ENCODE data around the gene CDK14.
"Not testable (repeated sequence)": the region's sequence is repeated elsewhere in the genome, so short reads cannot be mapped to it uniquely, and the experiment has no call there.

CDK14 gene

DNA sequence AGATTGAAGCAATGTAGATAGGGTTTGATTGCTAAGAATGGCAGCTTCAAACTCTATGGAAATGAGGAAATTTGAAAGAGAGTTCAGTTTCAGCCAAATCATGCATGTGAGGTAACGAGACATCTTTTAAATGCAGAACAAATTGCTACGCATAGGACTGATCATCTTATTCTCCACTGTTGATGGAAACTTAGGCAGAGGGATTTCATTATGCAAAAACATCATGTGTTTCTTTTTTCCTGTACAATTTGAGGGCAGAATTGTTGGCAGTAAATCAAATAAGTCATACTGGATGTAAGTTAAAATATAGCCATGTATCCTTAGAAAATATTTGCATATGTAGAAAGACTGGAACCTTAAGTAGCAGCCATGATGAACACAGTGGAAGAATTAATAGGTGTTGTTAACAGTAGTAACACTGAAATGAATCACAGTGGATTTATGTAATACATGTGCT, 327.4 kb downstream of the CDK14 start:
- no peak for DNase-seq

DNA sequence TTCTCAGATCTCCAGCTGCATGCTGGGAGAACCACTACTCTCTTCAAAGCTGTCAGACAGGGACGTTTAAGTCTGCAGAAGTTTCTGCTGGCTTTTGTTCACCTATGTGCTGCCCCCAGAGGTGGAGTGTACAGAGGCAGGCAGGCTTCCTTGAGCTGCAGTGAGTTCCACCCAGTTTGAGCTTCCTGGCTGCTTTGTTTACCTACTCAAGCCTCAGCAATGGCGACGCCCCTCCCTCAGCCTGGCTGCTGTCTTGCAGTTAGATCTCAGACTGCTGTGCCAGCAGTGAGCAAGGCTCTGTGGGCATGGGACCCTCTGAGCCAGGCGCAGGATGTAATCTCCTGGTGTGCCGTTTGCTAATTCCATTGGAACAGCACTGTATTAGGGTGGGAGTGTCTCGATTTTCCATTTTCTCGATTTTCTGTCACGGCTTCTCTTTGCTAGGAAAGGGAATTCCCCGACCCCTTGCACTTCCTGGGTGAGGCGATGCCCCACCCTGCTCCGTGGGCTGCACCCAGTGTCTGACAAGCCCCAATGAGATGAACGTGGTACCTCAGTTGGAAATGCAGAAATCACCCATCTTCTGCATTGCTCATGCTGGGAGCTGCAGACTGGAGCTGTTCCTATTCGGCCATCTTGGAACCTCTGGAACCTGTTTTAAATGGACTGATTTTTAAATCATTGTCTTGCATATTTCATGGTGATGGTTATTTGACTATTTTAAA, 332.7 kb downstream of the CDK14 start:
- DNase-seq, result not testable (repeated sequence)

DNA sequence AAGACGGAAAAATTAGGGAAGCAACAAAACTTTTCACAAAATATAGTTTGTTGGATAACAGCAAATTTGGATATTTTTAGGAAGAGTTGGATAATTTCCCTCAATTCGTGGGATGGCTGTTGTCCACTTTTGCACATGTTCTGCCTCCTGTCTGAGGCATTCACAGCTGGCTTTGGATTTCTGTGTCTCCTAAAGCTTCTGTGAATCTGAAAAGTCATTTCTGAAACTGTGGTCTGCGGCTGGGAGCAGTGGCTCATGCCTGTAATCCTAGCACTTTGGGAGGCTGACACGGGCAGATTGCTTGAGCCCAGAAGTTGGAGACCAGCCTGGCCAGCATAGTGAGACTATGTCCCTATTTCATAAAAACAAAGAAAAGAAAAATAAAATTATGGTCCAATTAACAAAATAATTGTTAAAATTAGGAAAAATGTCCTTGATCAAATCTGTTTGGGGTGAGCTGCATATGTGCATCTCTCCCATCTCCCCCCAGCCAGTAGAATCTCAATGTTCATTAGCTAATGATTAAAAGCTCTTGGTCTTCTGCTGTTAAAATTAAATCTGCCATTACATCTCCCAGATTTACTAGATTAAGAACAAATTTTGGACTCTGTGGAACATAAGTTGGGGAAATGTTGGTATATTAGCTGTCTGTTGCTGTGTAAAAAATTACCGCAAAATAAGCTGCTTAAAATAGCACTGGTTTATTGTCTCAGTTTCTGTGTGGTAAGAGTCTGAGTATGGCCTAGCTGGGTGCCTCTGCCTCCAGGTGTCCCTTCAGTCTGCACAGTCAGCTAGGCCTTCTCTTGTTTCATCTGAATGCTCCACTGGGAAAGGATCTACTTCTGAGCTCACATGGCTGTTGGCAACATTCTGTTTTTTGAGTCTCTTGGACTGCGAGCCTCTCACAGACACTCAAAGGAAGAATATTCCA, 336.1 kb downstream of the CDK14 start:
- no peak for DNase-seq

DNA sequence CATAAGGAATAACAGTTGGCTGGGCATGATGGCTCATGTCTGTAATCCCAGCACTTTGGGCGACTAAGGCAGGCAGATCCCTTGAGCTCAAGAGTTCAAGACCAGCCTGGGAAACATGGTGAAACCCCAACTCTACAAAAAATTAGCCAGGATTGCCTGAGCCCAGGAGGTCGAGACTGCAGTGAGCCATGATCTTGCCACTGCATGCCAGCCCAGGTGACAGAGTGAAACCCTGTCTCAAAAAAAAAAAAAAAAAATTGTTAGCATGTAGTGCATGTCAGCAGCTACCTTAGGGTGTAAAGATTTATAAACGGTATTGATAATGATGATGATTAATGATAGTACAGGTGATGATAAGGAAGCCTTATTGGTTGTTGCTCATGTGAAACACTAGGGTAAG, 336.9 kb downstream of the CDK14 start:
- DNase-seq, result no peak

DNA sequence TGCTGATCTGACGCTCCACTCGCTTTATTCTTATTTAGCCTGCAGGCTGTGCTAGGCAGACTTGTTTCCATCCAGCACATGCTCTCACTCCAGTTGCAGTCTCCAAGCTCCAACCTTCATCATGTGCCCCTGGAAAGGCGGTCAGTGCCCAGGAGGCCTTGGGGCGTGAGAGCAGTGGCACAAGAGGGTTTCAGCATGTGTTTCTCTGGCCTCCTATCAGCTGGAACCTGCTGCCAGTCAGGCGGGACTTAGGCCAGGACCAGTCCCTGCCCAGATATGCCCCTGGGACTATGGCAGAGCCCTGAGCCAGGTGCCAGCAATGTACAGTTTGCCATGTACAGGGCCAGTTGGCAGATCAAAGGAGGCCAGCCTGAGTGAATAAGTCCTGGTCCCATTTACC, 337.9 kb downstream of the CDK14 start:
- no peak for DNase-seq

DNA sequence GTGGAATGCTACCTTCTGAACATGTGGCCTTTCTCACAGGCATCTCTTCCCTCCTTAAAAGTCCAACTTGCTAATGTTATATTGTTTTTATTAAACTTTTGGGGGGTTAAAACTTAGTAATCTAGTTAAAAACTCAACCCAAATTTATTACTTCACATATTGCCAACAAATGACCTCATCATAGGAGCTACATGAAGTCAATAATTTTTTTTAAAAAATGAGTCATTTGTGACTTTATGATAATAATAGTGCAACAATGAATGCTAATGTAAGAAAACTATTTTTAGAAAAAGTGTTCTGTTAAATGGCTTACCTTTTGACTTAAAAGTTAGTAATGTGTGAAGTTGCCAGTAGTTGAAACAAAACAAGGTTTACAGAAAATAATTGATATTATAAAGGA, 342.2 kb downstream of the CDK14 start:
- DNase-seq, result no peak

DNA sequence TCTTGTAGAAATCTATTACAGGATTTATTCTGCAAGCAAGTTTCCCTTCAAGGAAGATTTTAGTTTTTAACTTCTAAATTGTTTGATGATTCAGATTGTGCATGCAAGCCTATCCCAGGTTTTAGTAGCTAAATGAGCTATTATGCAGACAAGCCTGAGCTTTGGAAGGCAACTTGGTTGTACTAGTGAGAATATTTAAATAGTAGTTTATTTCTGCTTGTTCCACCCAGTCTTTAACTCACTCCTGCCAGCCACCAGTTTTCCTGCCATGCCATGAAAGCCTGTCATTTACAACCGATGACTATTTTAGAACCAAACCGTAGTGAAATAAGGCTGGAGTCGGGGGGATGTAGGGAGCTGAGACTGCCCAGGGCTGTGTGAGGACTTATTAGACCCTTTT, 343.5 kb downstream of the CDK14 start:
- DNase-seq, result no peak

DNA sequence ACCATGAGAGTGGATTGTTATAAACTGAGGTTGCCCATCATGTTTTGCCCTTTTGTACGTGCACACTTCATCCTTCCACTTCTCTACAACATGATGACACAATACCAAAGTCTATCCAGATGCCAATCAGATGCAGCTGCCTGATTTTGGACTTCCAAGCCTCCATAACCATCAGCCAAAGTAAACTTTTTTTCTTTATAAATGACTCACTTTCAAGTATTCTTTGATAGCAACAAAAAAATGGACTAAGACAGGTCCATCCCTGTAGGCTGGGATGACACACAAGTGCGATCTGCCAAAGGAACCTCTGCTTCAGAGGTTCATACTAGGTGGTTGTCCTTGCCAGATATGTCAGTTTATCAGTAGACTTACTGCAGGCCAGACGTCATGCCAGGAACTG, 347.9 kb downstream of the CDK14 start:
- DNase-seq, result no peak

DNA sequence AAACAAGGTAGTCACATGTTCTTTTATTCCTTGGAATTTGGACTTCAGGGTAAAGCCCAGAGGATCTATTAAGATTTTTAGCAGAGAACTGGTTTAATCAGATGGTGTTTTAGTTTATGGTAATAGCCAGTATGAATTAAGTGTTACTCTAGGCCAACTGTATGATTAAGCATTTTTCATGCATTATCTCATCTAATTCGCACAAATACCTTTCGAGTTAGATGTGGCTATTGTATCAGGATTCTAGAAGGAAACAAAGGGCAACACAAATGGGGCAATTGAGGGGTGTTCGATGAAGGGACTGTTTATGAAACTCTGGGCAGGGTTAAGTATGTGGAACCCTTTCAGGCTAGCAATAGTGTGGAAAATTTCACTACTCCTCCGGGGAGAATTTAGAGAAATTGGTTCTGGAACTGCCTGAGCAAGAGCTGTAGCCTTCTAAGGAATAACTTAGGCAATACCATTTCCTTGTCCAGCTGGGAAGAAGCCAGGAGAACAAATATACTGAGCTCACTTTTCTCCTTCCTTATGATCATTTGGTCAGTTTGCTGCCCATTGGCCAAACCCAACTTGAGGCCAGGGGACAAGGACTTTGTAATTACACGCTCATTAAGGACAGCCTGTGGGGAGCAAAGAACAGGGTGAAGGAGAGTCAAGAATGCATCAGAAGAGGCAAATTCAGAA, 349.1 kb downstream of the CDK14 start:
- no peak for DNase-seq

DNA sequence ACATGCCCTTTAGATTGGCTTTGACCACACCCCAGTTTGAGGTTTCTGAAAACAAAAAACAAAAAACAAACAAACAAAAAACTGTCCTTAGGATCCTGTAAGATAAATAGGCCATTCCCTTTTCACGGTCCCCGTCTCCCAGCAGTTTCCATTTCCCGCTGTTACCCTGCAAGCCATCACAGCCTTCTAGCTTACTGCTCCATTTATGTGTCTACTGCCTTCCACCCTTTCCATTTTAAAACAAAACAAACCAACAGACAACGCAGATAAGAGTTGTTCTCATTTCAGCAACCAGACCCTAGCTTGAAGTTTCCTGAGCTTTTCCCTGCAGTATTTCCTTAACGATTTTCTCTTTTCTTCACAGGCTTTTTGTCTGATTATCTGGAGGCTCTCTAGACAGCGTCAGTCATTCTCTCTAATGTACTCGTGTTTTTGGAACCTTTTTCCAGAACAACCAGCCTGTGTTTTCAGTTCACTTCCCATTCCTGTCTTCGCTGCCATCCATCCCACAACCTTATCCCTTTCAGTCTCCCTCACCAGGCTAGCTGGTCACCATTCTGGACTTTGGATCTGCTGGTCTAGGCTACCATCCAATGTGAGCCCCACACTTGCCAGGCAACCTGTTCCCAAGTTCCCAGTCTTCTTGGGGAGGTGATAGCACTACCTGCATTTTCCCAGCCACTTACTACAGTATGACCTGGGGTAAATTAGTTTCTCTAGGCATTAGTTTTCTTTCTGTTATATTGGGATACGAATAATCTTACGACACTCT, 350.8 kb downstream of the CDK14 start:
- no peak for DNase-seq

DNA sequence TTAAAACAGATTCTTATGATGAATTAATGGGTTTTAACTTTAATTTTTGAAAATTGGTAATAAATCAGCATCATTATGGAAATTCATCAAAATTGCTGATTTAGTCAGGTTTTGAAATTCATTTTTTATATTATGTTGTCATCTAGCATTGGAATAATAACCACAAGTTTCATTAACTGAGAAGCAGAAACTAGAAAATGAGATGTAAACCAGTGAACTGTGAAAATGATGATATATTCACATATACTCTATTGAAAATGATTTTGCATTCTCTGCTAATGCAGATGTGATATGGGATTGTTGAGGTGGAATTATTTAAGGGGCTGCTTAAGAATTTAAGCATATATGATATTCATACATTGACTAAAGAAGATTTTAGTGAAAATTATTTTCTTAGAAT, 352.0 kb downstream of the CDK14 start:
- DNase-seq, result no peak

DNA sequence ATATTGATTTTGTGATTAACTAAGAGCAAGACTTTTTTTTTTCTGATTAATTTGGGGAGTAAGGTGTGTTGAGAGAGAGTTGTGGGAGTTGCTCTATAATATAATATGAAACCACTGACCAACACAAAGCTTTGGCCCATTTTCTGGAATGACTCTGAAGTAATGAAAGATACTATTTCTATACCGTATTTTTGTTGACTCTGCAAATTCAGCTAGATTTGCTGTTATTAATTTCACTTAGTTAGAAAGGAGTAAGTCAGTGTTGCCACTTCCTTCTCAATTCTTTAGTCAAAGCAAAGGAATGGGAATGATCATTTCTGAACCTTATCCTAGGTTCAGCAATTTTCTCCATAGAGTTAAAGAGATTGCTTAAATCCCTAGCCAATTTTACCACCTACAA, 355.1 kb downstream of the CDK14 start:
- no peak for DNase-seq

DNA sequence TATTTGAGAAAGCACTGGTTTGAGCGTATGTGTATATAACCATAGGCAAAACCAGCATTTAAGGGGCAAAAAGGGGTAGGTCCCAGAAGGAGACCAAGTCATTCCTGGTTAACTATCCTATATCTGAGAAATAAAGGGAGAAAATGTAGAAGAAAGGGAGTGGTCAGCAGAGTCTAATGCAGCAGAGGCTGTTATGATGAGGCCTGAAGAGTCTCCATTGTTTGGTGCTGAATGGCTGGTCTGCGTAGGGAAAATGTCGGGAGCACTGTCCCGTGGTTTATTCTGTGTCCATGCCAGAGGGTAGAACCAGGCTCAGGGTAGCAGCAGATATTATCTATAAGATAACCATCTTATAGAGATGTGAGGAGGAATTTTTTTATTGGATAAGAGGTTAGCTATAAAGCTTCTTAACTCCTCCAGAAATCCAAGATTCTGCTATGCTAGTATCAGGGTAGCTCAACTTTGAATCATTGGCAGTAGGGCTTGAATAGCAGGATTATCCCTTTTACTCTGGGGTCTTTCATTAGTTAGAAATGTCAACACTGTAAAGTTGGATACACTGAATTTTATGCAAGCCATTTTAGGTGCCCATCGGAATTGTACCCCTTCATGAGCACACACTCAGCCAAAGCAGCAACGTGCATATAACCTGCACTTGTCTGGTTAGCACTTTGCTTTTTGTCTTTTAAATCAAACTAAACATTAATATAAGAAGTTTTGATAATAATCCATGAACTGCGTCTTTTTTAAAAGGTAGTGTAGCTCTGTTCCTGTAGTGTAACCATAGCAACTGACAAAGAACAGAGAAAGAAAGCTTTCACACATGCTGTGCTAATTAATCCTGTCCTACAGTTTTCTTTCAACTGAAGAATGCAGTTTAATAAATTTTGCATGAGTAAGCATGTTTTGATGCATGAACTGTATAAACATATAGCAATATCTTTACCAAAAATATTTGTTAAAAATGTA, 356.1 kb downstream of the CDK14 start:
- no peak for DNase-seq

DNA sequence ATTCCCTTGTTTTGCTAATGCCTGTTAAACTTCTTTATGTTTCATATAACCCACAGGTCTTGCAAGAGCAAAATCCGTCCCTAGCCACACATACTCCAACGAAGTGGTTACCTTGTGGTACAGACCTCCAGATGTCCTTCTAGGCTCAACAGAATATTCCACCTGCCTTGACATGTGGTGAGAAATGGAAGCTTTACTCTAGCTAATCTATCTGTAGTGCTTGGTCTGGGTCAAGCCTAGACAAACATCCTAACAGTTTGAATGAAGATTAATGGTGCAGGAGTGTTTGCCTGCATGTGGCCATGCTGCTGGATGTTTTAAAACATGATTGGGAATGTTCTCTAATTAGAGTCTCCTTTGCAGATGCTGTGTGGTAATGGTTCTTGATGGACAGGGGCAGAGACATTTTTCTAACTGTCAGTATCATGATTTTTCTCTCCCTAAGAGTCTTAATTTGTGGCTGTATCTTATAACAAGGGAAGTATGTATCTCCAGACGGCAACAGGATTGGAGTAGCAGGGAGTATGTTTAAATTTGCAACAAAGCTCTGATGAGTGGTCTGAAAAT, 359.6 kb downstream of the CDK14 start:
- no peak for DNase-seq

DNA sequence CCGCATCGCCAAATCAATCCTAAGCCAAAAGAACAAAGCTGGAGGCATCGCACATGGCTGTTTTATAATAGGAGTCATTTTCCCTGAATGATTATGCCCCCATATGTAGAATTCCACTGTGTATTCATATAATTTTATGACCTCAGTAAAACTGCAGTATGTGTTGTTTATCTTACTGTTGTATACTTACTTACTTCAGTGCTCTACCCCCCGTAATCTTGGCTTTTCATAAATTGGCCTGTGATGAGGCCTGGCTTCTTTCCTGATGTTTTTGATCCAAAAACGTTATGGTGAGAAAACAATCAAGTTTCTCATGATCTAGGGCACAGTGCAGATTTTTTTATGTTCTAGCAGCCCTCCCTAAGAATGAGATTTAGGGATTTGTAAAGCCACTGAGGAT, 361.8 kb downstream of the CDK14 start:
- DNase-seq, result no peak

DNA sequence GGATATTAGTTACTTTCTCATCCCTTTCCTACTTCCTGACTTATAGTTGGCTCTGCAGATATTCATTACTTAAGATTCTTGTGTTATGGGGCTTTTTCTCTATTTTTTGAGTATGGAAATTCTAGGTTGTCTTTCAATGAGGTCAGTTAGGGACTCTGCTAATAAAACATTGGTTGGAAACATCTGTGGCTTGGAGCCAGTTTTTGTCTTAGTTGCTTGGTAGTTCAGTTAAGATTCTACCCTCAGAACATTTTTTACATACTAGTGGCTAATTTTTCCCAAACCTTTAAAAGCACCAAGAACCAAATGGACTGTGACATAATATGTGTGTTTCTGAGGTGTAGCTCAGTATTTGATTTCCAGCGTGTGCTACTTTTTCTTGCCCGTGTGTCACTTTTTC, 362.5 kb downstream of the CDK14 start:
- no peak for DNase-seq

DNA sequence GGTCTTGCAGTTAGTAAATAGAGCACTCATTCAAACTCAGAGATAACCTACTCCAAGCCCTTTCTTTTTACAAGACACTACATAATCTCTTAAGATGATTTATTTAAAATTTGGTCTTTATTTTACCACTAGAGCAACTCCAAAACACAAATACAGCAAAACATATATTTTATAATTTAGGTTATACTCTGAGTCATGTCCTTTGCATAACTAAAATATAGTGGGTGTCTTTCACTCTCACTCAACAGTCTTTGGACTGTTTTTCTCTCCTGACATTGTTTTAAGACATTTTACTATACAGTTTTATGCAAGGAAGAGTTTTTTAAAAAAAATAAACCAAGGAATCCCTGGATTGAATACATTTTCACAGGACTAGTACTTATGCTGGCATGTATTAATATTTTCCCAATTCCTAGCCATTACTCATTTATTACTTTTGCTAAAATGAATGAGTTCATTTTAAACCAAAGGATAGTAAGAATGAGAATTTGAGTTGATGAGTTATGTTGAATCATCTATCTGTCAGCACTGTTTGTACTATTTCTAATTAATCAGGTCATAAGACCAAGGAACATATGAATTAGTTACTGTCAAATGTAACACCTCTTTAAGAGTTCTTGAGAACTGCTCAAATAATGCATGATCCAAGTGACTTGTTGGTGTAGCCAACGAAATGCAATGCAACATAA, 365.1 kb downstream of the CDK14 start:
- DNase-seq, result no peak

DNA sequence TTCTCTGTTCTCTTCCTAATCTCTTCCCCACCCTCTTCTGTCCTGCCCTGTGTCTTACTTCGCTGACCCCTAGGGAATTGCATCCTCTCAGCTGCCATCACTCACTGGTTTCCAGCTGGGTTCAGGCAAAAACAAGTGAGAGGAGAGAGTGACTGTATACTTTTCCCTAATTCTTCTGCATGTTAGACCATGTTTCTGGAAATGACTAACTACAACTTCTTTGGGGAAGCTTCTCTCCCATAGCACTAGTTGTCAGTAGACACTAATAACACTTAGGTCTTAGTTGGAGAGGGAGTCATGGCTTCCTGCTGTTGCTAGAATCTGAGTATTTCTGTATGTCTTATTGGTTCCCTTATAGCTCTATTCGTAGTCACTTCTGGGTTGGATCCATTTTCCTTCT, 369.1 kb downstream of the CDK14 start:
- DNase-seq, result no peak

DNA sequence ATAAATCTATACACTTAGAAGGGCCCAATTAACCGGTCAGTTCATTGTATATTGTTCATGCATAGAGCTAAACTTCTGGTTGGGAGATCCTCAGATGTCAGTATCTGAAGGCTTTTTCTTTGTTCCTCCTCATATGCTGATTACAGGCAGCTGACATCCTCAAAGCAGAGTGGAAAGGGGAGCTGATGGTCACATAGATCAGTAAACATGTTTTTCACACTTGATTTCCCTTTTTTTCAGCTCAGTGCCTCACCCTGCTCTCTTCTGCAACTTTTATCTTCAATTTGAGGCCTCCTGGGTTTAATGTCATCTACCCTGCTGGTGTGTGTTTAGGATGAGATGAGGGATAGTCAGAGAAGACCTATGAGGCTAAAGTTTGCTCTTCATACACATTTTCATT, 370.2 kb downstream of the CDK14 start:
- DNase-seq, result no peak

DNA sequence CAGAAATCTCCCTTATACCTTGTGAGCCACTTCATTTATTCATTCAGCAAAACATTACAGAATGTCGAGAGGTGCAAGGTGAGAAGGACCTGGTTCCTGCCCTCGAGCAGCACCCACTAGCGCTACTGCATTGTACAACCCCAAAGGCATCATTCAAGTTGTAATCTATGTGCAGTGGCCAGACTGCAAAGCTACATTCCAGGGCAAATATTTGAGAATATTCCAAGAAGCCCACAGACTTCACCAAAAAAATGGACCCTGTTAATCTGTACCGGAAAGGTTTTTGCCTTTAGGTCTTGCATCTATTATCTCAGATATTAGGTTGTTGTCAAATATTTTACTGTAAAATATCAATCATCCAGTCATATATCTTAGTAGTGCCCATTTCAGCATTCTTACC, 372.8 kb downstream of the CDK14 start:
- DNase-seq, result no peak

Measured in CD4-positive, alpha-beta T cell treated with Interleukin-10 for 1 hour (primary cell).